Stomach (tissue), 9 donors: ENCODE data around the gene CWC22. TPM values are rescaled to one million over a fixed set of nuclear protein-coding genes. Genes with fewer than 3 reads are reported as not detected.

Experiments used
- DNase-seq, 2 donors: peaks; one replicate each; pipeline versions ENCODE4 v3.0.0 to v3.0.0-alpha.2; 2013 to 2019
- H3K27ac ChIP-seq, 5 donors: fragments of 200-600 bp in 4 of 5; sonication (generic) in 4 of 5; one replicate each; pipeline ENCODE4 v1.5.1; 2013 to 2019; ENCODE audit warnings: mild to moderate bottlenecking in 1 of 5, moderate library complexity in 1 of 5
- H3K27me3 ChIP-seq, 3 donors: fragments of 200-600 bp; sonication (generic); one replicate each; pipeline ENCODE4 v1.5.1; 2017 to 2019; ENCODE audit warnings: mixed run types in 1 of 3
- H3K36me3 ChIP-seq, 4 donors: fragments of 200-600 bp; sonication (generic); 1 replicate in 3 of 4; 2 replicates in 1 of 4; pipeline ENCODE4 v1.5.1; 2016 to 2019
- H3K4me1 ChIP-seq, 4 donors: fragments of 200-600 bp; sonication (generic); one replicate each; pipeline ENCODE4 v1.5.1; 2016 to 2019
- H3K4me3 ChIP-seq, 4 donors: fragments of 200-600 bp; sonication (generic) in 3 of 4; one replicate each; pipeline ENCODE4 v1.5.1; 2016 to 2019; ENCODE audit warnings: mild to moderate bottlenecking in 1 of 4
- H3K9me3 ChIP-seq, 4 donors: fragments of 200-600 bp; sonication (generic); one replicate each; pipeline ENCODE4 v1.5.1; 2016 to 2019
- EP300 ChIP-seq: sonication (generic); formaldehyde crosslinking; IDR thresholded peaks from one replicate; pipeline ENCODE4 v1.6.1; 2017; ENCODE audit warnings: antibody characterized with exemption
- POLR2A ChIP-seq, 4 donors: fragments of 450-650 bp; IDR thresholded peaks; one replicate each; pipeline ENCODE4 v1.6.1; 2016; ENCODE audit warnings: antibody characterized with exemption in 4 of 4, control low read depth in 2 of 4, mild to moderate bottlenecking in 1 of 4, moderate library complexity in 1 of 4
- POLR2AphosphoS5 ChIP-seq, 3 donors: sonication (generic); formaldehyde crosslinking; IDR thresholded peaks; one replicate each; pipeline ENCODE4 v1.6.1; 2016; ENCODE audit warnings: antibody characterized with exemption in 3 of 3
- WGBS, 5 donors: extraction: QIAGEN DNeasy Blood & Tissue Kit in 3 of 5; methylation state at CpG; one replicate each; pipeline versions ENCODE4 v1.1.5 to v1.1.7; 2013 to 2018; 5-methylcytosine and 5-hydroxymethylcytosine counted together
- intact Hi-C: fragments of 100-400 bp; cut with DNase I; formaldehyde crosslinking; loops from one replicate; pipeline ENCODE4 v1.15.1; 2023; ENCODE audit warnings: low total_unique reads
- polyA plus RNA-seq, 3 donors: library from polyadenylated mRNA; stranded (reverse); fragments of 200-250 nt; gene quantifications; one replicate each; pipeline ENCODE4 v1.2.3, GENCODE V29; 2013
- total RNA-seq, 5 donors: library from RNA; depleted of rRNA; stranded (reverse); fragments of >200 nt; gene quantifications; one replicate each; pipeline versions ENCODE4 v1.1.0 to v1.2.3, GENCODE V29; 2014 to 2016
- TF ChIP-seq, protein P1 (sequence below), 7 experiments: fragments of 450-650 bp in 4 of 7; fragments of 200-600 bp in 3 of 7; sonication (generic) in 3 of 7; IDR thresholded peaks; one replicate each; pipeline ENCODE4 v1.5.1; 2016 to 2019; ENCODE audit warnings: antibody characterized with exemption in 7 of 7, control low read depth in 2 of 7, mild to moderate bottlenecking in 1 of 7
- donor health status: healthy with polysubstance abuse.
- donor health status: Bipolar disorder and iron deficiency.
- donor health status: healthy.

Gene CWC22
- total and polyA plus RNA-seq, 8 donors = 2.9 to 24.0 (median 12.1) TPM

- WGBS, 5 donors = 85 to 100% (median 96%) methylated on average over 1 of the region's 1 CpG
- DNase-seq = no peak
- Histone ChIP-seq H3K27me3 (no peaks in the 10 kb centered on the region), H3K4me1 (peaks cover 7 to 75% (median 37%) of the 10 kb centered on the region in 4 donors), H3K36me3 (no peaks in the 10 kb centered on the region), H3K4me3 (no peak overlapping the region), H3K27ac (no peak overlapping the region), H3K9me3 (no peaks in the 10 kb centered on the region)
- TF ChIP-seq, protein P1, sequence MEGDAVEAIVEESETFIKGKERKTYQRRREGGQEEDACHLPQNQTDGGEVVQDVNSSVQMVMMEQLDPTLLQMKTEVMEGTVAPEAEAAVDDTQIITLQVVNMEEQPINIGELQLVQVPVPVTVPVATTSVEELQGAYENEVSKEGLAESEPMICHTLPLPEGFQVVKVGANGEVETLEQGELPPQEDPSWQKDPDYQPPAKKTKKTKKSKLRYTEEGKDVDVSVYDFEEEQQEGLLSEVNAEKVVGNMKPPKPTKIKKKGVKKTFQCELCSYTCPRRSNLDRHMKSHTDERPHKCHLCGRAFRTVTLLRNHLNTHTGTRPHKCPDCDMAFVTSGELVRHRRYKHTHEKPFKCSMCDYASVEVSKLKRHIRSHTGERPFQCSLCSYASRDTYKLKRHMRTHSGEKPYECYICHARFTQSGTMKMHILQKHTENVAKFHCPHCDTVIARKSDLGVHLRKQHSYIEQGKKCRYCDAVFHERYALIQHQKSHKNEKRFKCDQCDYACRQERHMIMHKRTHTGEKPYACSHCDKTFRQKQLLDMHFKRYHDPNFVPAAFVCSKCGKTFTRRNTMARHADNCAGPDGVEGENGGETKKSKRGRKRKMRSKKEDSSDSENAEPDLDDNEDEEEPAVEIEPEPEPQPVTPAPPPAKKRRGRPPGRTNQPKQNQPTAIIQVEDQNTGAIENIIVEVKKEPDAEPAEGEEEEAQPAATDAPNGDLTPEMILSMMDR (IDR thresholded peaks at IDR 0.05) = no peak
- TF ChIP-seq POLR2AphosphoS5 (IDR thresholded peaks at IDR 0.05) (no peak), POLR2A (IDR thresholded peaks at IDR 0.05) (no peak), EP300 (no peak)
- intact Hi-C loops = no loop called here
Observed at GRCh38 chr2:180003073-180003472, 4.0 kb downstream of the CWC22 start.

- TF ChIP-seq POLR2AphosphoS5 (IDR thresholded peaks at IDR 0.05) (no peak), EP300 (no peak), POLR2A (IDR thresholded peaks at IDR 0.05) (no peak)
- TF ChIP-seq, protein P1 (IDR thresholded peaks at IDR 0.05) = no peak
- intact Hi-C loops = no loop called here
- no peak for DNase-seq
- Histone ChIP-seq H3K36me3 (no peaks in the 10 kb centered on the region), H3K9me3 (no peaks in the 10 kb centered on the region), H3K4me3 (no peak overlapping the region), H3K27me3 (no peaks in the 10 kb centered on the region), H3K27ac (no peak overlapping the region), H3K4me1 (peaks cover 7 to 78% (median 39%) of the 10 kb centered on the region in 4 donors)
- WGBS, 5 donors = 79 to 96% (median 91%) methylated on average over 2 of the region's 2 CpGs
Observed at GRCh38 chr2:180002198-180002770, 4.8 kb downstream of the CWC22 start.

DNA sequence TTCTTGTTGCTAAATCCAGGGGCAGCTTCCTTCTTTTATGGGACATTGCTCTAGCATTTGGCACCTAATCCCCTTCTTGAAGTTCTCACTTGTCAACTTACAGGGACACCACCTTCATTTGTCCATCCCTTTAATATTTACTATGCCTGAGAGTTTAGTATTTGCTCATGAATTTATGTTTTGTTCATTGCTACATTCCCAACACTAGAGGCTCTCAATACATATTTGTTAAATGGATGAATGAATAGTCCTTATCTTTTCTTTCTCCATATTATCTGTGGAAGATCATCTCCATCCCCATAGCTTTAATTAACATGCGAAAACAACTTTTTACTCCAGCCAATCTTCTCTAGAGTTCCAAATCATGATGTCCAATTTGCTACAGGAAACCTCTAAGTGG, 5.4 kb downstream of the CWC22 start:
- H3K4me1 ChIP-seq = peaks cover 7 to 79% (median 39%) of the 10 kb centered on the region in 4 donors
- no peaks in the 10 kb centered on the region for H3K9me3 ChIP-seq
- H3K27ac ChIP-seq = no peak overlapping the region
- 95 to 100% (median 98%) methylated on average over 1 of the region's 1 CpG for WGBS, 5 donors
- no peak for DNase-seq
- intact Hi-C loops = no loop called here
- no peaks in the 10 kb centered on the region for H3K27me3 ChIP-seq
- no peak overlapping the region for H3K4me3 ChIP-seq
- no peaks in the 10 kb centered on the region for H3K36me3 ChIP-seq
- TF ChIP-seq, protein P1 (IDR thresholded peaks at IDR 0.05) = no peak
- TF ChIP-seq POLR2AphosphoS5 (IDR thresholded peaks at IDR 0.05) (no peak), POLR2A (IDR thresholded peaks at IDR 0.05) (no peak), EP300 (no peak)

DNA sequence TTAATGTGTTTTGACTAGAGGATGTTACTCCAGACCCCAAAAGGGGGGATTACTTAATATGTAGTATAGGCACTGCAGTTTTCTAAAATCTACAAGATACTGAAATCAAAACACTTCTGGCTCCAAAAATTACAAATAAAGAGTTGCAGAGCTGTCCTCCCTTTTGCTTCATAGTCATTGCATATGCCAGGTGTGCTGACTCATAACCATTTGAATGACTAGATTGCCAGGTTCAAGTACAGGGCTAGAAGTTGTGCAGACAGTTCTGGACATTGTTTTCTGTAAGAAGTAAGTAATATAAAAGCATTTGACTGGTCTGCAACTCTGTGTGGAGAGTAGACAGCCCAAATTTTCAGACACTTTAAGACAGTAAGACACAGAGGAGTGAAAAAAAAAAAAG, 6.7 kb downstream of the CWC22 start:
- DNase-seq = no peak
- H3K36me3 ChIP-seq = no peaks in the 10 kb centered on the region
- no peak overlapping the region for H3K27ac ChIP-seq
- intact Hi-C loops = no loop called here
- peaks cover 0 to 78% (median 36%) of the 10 kb centered on the region in 4 donors for H3K4me1 ChIP-seq
- no peak overlapping the region for H3K4me3 ChIP-seq
- no peaks in the 10 kb centered on the region for H3K9me3 ChIP-seq
- H3K27me3 ChIP-seq = no peaks in the 10 kb centered on the region
- TF ChIP-seq POLR2A (IDR thresholded peaks at IDR 0.05) (no peak), EP300 (no peak), POLR2AphosphoS5 (IDR thresholded peaks at IDR 0.05) (no peak)
- TF ChIP-seq, protein P1 (IDR thresholded peaks at IDR 0.05) = no peak
